ENCODE data around the gene MOCOS.

DNA sequence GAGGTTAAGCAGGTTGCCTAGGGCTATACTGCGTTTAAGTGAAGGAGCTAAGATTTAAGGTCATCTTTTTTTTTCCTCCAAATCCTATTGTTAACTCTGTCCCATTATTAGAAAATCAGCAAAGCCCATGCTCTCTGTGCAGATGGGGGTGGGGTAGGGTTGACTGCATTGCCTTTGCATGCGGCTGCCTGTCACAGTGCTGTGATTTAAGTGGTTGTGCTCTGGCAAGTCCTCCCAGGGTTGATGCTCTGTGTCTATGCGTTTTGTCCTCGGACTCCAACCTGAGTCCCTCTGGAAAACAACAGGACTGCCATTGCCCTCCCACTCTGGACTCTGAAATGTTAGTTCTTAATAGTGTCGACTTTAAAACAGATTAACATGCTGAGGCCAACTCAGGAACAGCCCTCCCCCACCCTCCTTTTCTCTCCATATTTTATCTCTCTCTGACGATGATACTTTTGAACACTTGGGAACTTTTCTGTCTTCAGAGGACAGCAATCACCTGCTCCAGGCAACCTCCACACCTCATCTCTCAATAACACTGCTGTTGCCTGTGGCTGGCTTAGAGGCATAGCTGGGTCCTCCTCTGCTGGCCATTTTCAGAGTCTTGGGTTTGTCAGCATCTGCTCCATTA is 116.0 kb downstream of the MOCOS start:
- TF ChIP-seq, protein P1, sequence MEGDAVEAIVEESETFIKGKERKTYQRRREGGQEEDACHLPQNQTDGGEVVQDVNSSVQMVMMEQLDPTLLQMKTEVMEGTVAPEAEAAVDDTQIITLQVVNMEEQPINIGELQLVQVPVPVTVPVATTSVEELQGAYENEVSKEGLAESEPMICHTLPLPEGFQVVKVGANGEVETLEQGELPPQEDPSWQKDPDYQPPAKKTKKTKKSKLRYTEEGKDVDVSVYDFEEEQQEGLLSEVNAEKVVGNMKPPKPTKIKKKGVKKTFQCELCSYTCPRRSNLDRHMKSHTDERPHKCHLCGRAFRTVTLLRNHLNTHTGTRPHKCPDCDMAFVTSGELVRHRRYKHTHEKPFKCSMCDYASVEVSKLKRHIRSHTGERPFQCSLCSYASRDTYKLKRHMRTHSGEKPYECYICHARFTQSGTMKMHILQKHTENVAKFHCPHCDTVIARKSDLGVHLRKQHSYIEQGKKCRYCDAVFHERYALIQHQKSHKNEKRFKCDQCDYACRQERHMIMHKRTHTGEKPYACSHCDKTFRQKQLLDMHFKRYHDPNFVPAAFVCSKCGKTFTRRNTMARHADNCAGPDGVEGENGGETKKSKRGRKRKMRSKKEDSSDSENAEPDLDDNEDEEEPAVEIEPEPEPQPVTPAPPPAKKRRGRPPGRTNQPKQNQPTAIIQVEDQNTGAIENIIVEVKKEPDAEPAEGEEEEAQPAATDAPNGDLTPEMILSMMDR (IDR thresholded peaks at IDR 0.05): no peak
- no peak for TF ChIP-seq EZH2 (IDR thresholded peaks at IDR 0.05; ENCODE audit: borderline replicate concordance, insufficient read depth, low read depth, low read length, poor library complexity, severe bottlenecking)
